GM18499 (cell line): ENCODE results near the gene HSCB.
"Not testable (repeated sequence)": the region's sequence is repeated elsewhere in the genome, so short reads cannot be mapped to it uniquely, and the experiment has no call there.

Experiments used
- ATAC-seq: cut with Tn5 transposase; IDR thresholded peaks from one replicate; pipeline ENCODE4 v1.9.1; 2021; ENCODE audit warnings: moderate number of reproducible peaks; ENCODE audit not compliant: insufficient read depth, unreplicated experiment

The HSCB gene

DNA sequence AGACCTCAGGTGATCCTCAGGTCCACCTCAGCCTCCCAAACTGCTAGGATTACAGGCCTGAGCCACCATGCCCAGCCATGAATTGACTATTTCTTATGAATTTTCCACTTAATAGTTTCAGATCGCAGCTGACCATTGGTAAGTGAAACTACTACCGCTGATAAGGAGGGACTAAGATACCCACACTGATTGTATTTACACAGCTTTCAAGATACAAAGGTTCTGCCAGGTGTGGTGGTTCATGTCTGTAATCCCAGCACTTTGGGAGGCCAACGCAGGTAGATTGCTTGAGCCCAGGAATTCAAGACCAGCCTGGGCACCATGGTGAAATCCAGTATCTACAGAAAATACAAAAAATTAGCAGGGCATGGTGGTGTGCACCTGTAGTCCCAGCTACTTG, 4.1 kb upstream of the HSCB start:
- no peak for ATAC-seq

- not testable (repeated sequence) for ATAC-seq
Measured at GRCh38 chr22:28738876-28739275, 3.0 kb upstream of the HSCB start.

- no peak for ATAC-seq
Measured at GRCh38 chr22:28741200-28741784, 547 bp upstream of the HSCB start.

DNA sequence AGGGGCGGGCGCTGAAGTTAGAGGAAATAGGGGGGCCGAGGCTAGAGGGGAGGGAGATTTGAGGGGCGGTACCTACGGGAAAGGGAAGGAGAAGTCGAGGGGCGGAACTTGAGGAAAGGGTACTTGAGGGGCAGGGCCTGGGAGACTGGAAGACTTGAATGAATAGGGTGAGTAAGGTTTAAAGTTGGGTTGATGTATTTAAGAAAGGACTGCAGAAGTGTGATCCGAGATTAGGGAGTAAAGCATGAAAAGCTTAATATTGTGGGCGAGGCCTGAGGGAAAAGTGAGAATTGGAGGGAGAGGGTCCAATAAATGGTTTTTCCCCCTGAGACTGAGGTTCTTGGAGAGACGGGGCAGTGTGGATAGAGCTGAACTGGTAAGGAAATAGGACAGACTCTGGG, 723 bp downstream of the HSCB start:
- ATAC-seq: no peak

DNA sequence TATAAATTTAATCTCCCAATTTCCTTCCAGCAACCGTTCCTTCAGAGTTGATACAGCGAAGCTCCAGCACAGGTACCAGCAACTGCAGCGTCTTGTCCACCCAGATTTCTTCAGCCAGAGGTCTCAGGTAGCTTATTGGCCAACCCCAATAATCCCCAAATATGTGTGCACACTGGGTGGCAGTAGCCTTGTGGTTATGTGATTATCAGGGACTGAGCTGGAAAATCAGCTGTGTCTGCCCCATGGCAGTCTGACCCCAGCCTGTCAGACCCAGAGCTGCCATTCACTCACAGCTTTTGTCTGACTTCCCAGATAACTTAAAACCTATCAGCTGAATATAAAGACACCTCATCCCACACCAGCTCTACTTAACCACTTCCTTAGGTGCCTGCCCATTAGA, 2.0 kb downstream of the HSCB start:
- ATAC-seq: no peak

- no peak for ATAC-seq
Measured at GRCh38 chr22:28750471-28750881, 8.6 kb downstream of the HSCB start.

GRCh38 chr22:28754512-28754911, 12.7 kb downstream of the HSCB start:
- ATAC-seq: not testable (repeated sequence)

DNA sequence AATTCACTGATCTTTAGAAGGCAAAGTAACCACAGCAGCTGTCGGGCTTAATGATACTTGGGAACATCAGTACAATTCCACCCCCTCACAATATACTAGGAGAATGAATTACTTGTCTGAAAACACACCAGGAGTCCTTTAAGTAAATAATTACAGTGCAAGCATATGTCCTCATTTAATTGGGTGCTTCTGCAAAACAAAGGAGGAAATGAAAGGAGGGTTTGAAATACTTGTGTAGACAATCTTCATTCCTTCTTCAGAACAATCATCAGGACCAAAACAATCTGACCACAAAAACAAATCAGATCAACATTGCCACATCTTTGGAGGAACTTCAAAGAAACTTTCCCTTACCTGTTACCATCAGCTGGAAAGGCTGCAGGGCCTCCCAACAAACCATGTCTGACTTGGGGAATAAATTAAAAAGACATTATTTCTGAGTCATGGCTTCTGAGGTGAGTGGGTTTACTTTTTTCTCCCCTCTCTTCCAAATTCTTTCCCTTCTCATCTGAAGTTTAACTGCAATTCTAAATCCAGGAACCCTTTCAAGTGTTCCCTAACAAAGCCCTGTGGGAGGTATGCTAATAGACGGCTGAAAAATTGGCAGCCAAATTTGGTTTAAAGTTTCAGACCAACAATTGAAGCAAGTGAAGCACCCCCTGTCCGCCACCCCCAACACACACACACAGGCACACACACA, 18.2 kb downstream of the HSCB start:
- no peak for ATAC-seq

DNA sequence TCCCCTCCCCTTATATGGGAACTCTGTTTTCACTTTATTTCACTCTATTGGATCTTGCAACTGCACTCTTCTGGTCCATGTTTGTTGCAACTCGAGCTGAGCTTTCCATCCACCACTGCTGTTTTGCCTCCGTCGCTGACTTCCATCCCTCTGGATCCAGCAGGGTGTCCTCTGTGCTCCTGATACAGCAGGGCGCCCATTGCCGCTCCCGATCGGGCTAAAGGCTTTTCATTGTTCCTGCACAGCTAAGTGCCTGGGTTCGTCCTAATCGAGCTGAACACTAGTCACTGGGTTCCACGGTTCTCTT, 19.6 kb downstream of the HSCB start:
- no peak for ATAC-seq

- ATAC-seq: not testable (repeated sequence)
Measured at GRCh38 chr22:28762000-28762399, 20.2 kb downstream of the HSCB start.

DNA sequence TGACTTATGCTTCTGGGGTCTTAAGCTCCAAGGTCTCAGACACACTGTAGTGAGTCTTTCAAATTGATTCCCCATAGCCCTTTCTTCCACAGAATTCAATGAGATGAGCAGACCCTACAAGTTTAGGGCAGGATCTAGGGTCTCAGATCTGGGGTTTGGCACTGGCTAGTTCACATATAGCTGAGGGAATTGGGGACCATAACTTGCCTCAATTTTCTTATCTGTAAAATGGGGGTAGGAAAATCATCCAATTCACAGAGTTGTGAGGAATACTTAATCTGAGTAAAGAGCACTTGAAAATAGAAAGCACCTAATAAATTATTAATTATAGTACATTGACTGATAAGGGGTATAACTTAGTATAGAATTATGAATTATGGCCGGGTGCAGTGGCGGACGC, 24.8 kb downstream of the HSCB start:
- ATAC-seq: no peak

- no peak for ATAC-seq
Measured at GRCh38 chr22:28768701-28769393, 27.0 kb downstream of the HSCB start.

GRCh38 chr22:28769394-28770085, 27.7 kb downstream of the HSCB start:
- ATAC-seq: no peak

- ATAC-seq: no peak
Measured at GRCh38 chr22:28771195-28771791, 29.5 kb downstream of the HSCB start.

DNA sequence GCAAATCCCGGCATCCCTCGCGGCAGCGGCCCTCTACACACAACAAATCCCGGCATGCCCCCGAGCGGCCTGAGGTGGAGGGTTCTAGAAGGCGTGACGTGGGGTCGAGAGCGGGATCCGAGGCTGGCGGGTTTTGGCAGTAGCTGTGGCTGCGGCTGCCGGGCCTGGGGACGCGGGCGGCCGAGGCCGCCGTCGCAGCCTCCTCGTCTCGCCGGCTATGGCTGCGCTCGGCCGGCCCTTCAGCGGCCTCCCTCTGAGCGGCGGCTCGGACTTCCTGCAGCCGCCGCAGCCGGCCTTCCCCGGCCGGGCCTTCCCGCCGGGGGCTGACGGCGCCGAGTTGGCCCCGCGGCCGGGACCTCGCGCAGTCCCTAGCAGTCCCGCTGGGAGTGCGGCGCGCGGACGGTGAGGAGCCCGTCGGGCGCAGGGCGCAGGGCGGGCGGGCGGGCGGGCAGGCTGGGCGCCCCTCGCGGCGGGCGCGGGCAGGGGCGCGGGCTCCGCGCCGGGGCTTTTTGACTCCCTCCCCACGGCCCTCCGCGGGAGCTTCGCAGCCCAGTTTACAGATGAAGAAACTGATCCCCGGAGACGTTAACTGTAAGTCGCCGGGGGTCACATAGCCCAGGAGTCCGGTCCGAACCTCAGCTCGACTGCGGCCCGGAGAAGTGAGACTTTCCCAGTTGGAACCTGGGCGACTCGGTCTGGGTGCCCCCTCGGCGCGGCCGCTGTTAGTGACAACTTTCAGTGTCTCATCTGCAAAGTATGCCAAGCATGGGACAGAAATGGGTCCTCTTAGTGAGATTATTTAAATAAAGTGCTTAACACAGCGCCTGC, 31.0 kb downstream of the HSCB start, which contains the start of gene CCDC117:
TSS of gene CCDC117 (plus strand) at position 63 of the 828 bp plus-strand sequence. CDS start at position 218, 155 bp downstream.
- ATAC-seq: peak; percentile 76

- no peak for ATAC-seq
Measured at GRCh38 chr22:28773461-28773867, 31.6 kb downstream of the HSCB start.

DNA sequence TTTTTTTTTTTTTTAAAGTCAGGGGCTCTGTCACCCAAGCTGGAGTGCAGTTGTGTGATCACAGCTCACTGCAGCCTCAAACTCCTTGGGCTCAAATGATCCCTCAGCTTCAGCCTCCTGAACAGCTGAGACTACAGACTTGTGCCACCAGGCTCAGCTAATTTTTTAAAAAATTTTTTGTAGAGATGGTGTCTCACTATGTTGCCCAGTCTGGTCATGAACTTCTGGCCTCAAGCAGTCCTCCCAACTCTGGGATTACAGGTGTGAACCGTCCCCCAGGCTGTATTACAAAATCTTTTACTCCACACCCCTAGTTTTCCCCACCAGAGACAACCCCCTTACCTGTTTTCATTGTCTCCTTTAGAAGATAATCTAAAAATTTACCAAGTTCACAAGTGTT, 32.5 kb downstream of the HSCB start:
- ATAC-seq: no peak

DNA sequence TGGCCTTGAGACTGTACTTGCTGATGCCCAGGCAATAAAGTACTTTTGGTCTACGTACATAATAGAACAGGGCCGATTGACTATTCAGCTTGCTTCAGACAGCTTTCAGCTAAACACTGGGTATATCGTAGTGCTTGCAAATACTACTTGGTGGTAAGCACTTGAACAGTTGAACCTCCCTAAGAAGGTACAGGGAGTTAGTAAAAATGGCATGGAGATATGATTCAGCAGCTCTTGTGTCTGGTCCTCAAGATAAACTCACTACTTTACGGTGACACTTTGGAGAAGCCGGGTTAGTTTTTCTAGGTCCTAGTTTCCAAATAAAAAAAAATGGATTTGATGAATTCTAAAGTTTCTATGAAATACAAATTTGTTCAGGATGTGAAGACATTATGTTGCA, 38.0 kb downstream of the HSCB start:
- ATAC-seq: no peak

DNA sequence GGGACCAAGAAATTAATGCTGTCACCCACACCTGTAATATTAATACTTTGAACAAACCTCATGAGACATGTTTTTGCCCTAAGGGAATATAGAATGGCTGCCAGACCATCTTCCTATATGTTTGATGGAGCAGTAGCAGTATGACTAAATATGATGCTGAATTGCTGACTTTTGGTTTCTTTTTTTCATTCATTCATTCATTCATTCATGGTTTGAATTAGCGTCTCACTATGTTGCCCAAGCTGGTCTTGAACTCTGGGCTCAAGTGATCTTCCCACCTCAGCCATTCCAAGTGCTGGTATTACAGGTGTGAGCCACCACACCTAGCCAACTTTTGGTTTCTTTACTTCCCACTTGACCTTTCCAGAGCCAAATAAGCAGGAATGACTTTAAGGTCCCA, 38.5 kb downstream of the HSCB start:
- no peak for ATAC-seq
